Liver (tissue), 3 donors: ENCODE results near the gene ANAPC13.

Experiments used
- ATF3 ChIP-seq: IDR thresholded peaks from 2 replicates; pipeline ENCODE4 v1.6.1; 2016; ENCODE audit warnings: antibody characterized with exemption
- CTCF ChIP-seq: fragments of 150-350 bp; IDR thresholded peaks from 2 replicates; pipeline ENCODE4 v1.5.1; 2017; ENCODE audit warnings: improper control_type of control experiment, low read depth, low read length; ENCODE audit not compliant: missing input control
- EGR1 ChIP-seq, 2 donors: IDR thresholded peaks; 2 replicates each; pipeline ENCODE4 v1.6.1; 2016 to 2018; ENCODE audit warnings: antibody characterized with exemption in 2 of 2, low read depth in 2 of 2
- GABPA ChIP-seq, 2 donors: IDR thresholded peaks in 1 of 2; conservative IDR thresholded peaks in 1 of 2; 2 replicates each; pipeline ENCODE4 v1.6.1; 2016; ENCODE audit warnings: antibody characterized with exemption in 2 of 2, mild to moderate bottlenecking in 1 of 2, moderate library complexity in 1 of 2
- JUND ChIP-seq, 2 donors: IDR thresholded peaks; 2 replicates each; pipeline ENCODE4 v1.6.1; 2016; ENCODE audit warnings: antibody characterized with exemption in 2 of 2
- MAX ChIP-seq: IDR thresholded peaks from 2 replicates; pipeline ENCODE4 v1.6.1; 2016; ENCODE audit warnings: antibody characterized with exemption
- REST ChIP-seq: IDR thresholded peaks from 2 replicates; pipeline ENCODE4 v1.6.1; 2016; ENCODE audit warnings: antibody characterized with exemption, mild to moderate bottlenecking
- YY1 ChIP-seq: IDR thresholded peaks from 2 replicates; pipeline ENCODE4 v1.6.1; 2016; ENCODE audit warnings: antibody characterized with exemption, mild to moderate bottlenecking
- ZBTB33 ChIP-seq: IDR thresholded peaks from 2 replicates; pipeline ENCODE4 v1.6.1; 2016; ENCODE audit warnings: antibody characterized with exemption
- donor health status: healthy.
- donor health status: healthy.

DNA sequence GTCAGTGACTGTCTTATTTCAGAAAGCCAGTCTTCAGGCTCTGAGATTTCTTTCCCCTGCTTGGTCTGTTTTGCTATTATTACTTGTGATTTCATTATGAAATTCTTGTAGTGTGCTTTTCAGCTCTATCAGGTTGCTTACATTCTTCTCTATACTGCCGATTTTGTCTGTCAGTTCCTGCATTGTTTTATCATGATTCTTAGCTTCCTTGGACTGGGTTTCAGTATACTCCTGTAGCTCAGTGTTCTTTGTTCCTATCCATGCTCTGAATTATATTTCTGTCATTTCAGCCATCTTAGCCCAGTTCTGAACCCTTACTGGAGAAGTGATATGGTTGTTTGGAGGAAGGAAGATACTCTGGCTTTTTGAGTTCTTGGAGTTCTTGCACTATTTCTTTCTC, 40.5 kb upstream of the ANAPC13 start:
- TF ChIP-seq CTCF (no peak), ZBTB33 (no peak), ATF3 (no peak), GABPA (IDR thresholded peaks at IDR 0.05 in 1 of 2, conservative IDR thresholded peaks at IDR 0.05 in 1 of 2) (no peak), JUND (IDR thresholded peaks at IDR 0.05) (no peak), YY1 (no peak), REST (no peak), EGR1 (IDR thresholded peaks at IDR 0.05; ENCODE audit: low read depth in 2 of 2) (no peak), MAX (no peak)
